ENCODE measurements around the gene NUBP2.

Gene NUBP2

GRCh38 chr16:1828645-1829410 lies 46.1 kb downstream of the NUBP2 start:
- TF ChIP-seq CTCF (IDR thresholded peaks at IDR 0.05; ENCODE audit: extremely low read depth, insufficient read depth, missing control alignments), result no peak
- DNase-seq (ENCODE audit: low spot score), result no peak
- in situ Hi-C loops (cut with MboI; ENCODE audit: low pct_unique_long_range_greater_than_20kb, low sequenced_read_pairs, unreplicated experiment), result no loop called here

GRCh38 chr16:1830213-1830612 lies 47.5 kb downstream of the NUBP2 start:
- in situ Hi-C loops (cut with MboI; ENCODE audit: low pct_unique_long_range_greater_than_20kb, low sequenced_read_pairs, unreplicated experiment), result no loop called here
- no peak for DNase-seq (ENCODE audit: low spot score)
- TF ChIP-seq CTCF (IDR thresholded peaks at IDR 0.05; ENCODE audit: extremely low read depth, insufficient read depth, missing control alignments), result no peak

DNA sequence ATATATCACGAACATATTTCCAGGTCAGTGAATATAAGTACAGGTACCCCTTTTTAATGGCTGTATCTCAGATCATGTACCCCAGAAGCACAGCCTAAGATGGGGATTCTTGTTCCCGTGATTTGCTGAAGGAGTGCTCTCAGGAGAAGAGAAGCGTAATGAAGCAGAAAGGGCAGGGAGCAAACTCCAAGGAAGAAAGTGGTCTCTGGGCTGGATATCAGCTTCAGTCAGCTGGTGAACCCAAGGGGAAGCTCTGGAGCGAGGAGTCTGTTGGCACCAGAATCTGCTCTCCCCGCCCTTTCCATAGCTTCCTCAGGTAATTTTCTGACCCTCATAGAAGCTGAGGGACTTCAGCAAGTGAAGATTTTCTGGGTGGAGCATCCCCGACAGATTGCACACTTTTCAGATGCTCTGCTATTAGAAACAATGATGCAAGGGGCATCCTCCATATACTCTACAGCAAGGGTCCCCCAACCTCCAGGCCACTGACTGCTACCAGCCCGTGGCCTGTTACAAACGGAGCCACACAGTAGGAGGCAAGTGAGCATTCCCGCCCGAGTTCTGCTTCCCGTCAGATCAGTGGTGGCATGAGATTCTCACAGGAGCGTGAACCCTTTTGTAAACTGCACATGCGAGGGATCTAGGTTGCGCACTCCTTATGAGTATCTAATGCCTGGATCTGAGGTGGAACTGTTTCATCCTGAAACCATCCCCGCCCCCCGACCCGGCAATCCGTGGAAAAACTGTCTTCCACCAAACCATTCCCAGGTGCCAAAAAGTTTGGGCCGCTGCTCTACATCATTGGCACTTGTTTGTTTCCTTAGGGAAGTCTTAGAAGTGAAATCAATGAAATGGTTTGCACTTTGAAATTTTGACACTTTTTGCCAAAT lies 48.7 kb downstream of the NUBP2 start:
- in situ Hi-C loops (cut with MboI; ENCODE audit: low pct_unique_long_range_greater_than_20kb, low sequenced_read_pairs, unreplicated experiment), result no loop called here
- no peak for TF ChIP-seq CTCF (IDR thresholded peaks at IDR 0.05; ENCODE audit: extremely low read depth, insufficient read depth, missing control alignments)
- DNase-seq (ENCODE audit: low spot score), result no peak

- TF ChIP-seq CTCF (IDR thresholded peaks at IDR 0.05; ENCODE audit: extremely low read depth, insufficient read depth, missing control alignments), result no peak
- in situ Hi-C loops (cut with MboI; ENCODE audit: low pct_unique_long_range_greater_than_20kb, low sequenced_read_pairs, unreplicated experiment), result no loop called here
- no peak for DNase-seq (ENCODE audit: low spot score)
Observed at GRCh38 chr16:1832838-1833454, 50.2 kb downstream of the NUBP2 start.

DNA sequence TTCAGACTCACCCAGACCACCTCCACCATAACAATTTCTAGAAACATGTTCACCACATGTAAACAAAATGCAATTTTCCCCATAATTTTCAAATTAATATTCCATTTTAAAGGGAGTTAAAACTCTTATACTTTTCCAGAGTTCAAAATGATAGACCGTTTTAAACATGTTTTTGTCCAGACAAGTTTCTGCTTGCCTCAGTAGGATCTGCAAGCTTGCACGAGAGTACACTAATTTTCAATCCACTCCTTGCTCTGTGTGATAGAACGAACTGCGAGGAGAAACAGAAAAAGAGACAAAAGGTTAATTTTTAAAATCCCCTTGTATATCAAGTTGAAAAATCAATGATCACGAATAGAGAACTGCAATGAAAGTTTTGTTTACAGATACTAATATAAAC lies 51.3 kb downstream of the NUBP2 start:
- DNase-seq (ENCODE audit: low spot score), result no peak
- in situ Hi-C loops (cut with MboI; ENCODE audit: low pct_unique_long_range_greater_than_20kb, low sequenced_read_pairs, unreplicated experiment), result no loop called here
- TF ChIP-seq CTCF (IDR thresholded peaks at IDR 0.05; ENCODE audit: extremely low read depth, insufficient read depth, missing control alignments), result no peak

All from GM13977 (cell line).